Liver (tissue), 9 donors: ENCODE results near the gene FAM53B. TPM values are rescaled to one million over a fixed set of nuclear protein-coding genes. Genes with fewer than 3 reads are reported as not detected.

ENCODE experiments used
- DNase-seq: peaks from one replicate; pipeline ENCODE4 v3.0.0-alpha.2; 2017; ENCODE audit warnings: low spot score
- H3K27ac ChIP-seq, 2 donors: one replicate each; pipeline ENCODE4 v1.7.0; 2013; ENCODE audit warnings: inconsistent platforms in 2 of 2, low read length in 2 of 2, control low read depth in 1 of 2, low read depth in 1 of 2, mild to moderate bottlenecking in 1 of 2
- H3K27me3 ChIP-seq, 4 donors: one replicate each; pipeline versions ENCODE4 v1.6.1 to v1.7.0; 2013; ENCODE audit warnings: low read length in 3 of 4, inconsistent platforms in 1 of 4, mild to moderate bottlenecking in 1 of 4, moderate library complexity in 1 of 4; ENCODE audit not compliant: control insufficient read depth in 4 of 4, insufficient read depth in 4 of 4
- H3K36me3 ChIP-seq, 4 donors: one replicate each; pipeline versions ENCODE4 v1.6.1 to v1.7.0; 2013; ENCODE audit warnings: low read length in 3 of 4, mild to moderate bottlenecking in 3 of 4, low read depth in 1 of 4, moderate library complexity in 1 of 4; ENCODE audit not compliant: control insufficient read depth in 4 of 4, insufficient read depth in 3 of 4
- H3K4me1 ChIP-seq, 4 donors: one replicate each; pipeline versions ENCODE4 v1.6.1 to v1.7.0; 2013; ENCODE audit warnings: low read length in 3 of 4, mild to moderate bottlenecking in 3 of 4, moderate library complexity in 1 of 4; ENCODE audit not compliant: control insufficient read depth in 4 of 4, insufficient read depth in 4 of 4
- H3K4me3 ChIP-seq, 3 donors: one replicate each; pipeline versions ENCODE4 v1.6.1 to v1.7.0; 2013; ENCODE audit warnings: low read length in 3 of 3, control low read depth in 1 of 3, low read depth in 1 of 3, mild to moderate bottlenecking in 1 of 3
- H3K9ac ChIP-seq, 2 donors: one replicate each; pipeline ENCODE4 v1.7.0; 2013; ENCODE audit warnings: low read length in 2 of 2, mild to moderate bottlenecking in 2 of 2, moderate library complexity in 2 of 2, control low read depth in 1 of 2, low read depth in 1 of 2
- H3K9me3 ChIP-seq, 4 donors: one replicate each; pipeline versions ENCODE4 v1.6.1 to v1.7.0; 2013; ENCODE audit warnings: low read length in 3 of 4; ENCODE audit not compliant: control insufficient read depth in 4 of 4
- EGR1 ChIP-seq, 2 donors: IDR thresholded peaks; 2 replicates each; pipeline ENCODE4 v1.6.1; 2016 to 2018; ENCODE audit warnings: antibody characterized with exemption in 2 of 2, low read depth in 2 of 2
- FOXA1 ChIP-seq: IDR thresholded peaks from 2 replicates; pipeline ENCODE4 v1.6.1; 2016; ENCODE audit warnings: antibody characterized with exemption
- FOXA2 ChIP-seq: IDR thresholded peaks from 2 replicates; pipeline ENCODE4 v1.6.1; 2016; ENCODE audit warnings: antibody characterized with exemption
- GABPA ChIP-seq, 2 donors: IDR thresholded peaks in 1 of 2; conservative IDR thresholded peaks in 1 of 2; 2 replicates each; pipeline ENCODE4 v1.6.1; 2016; ENCODE audit warnings: antibody characterized with exemption in 2 of 2, mild to moderate bottlenecking in 1 of 2, moderate library complexity in 1 of 2
- HNF4A ChIP-seq, 2 donors: conservative IDR thresholded peaks; 2 replicates each; pipeline ENCODE4 v1.6.1; 2016; ENCODE audit warnings: antibody characterized with exemption in 2 of 2, mild to moderate bottlenecking in 2 of 2
- HNF4G ChIP-seq: IDR thresholded peaks from 2 replicates; pipeline ENCODE4 v1.6.1; 2016; ENCODE audit warnings: antibody characterized with exemption
- JUND ChIP-seq, 2 donors: IDR thresholded peaks; 2 replicates each; pipeline ENCODE4 v1.6.1; 2016; ENCODE audit warnings: antibody characterized with exemption in 2 of 2
- NR2F2 ChIP-seq: IDR thresholded peaks from 2 replicates; pipeline ENCODE4 v1.6.1; 2016; ENCODE audit warnings: antibody characterized with exemption
- RAD21 ChIP-seq, 2 donors: IDR thresholded peaks; 2 replicates each; pipeline ENCODE4 v1.6.1; 2016; ENCODE audit warnings: antibody characterized with exemption in 2 of 2, mild to moderate bottlenecking in 2 of 2
- RXRA ChIP-seq, 2 donors: IDR thresholded peaks; 2 replicates each; pipeline ENCODE4 v1.6.1; 2017 to 2018; ENCODE audit warnings: antibody characterized with exemption in 2 of 2, mild to moderate bottlenecking in 1 of 2
- SP1 ChIP-seq: IDR thresholded peaks from 2 replicates; pipeline ENCODE4 v1.6.1; 2018; ENCODE audit warnings: antibody characterized with exemption, mild to moderate bottlenecking
- TAF1 ChIP-seq: conservative IDR thresholded peaks from 2 replicates; pipeline ENCODE4 v1.6.1; 2016; ENCODE audit warnings: antibody characterized with exemption, mild to moderate bottlenecking
- YY1 ChIP-seq: IDR thresholded peaks from 2 replicates; pipeline ENCODE4 v1.6.1; 2016; ENCODE audit warnings: antibody characterized with exemption, mild to moderate bottlenecking
- WGBS: extraction: QIAGEN DNeasy Blood & Tissue Kit; methylation state at CpG from one replicate; pipeline ENCODE4 v1.1.7; 2013; 5-methylcytosine and 5-hydroxymethylcytosine counted together
- polyA plus RNA-seq, 2 donors: library from polyadenylated mRNA; stranded (reverse) in 1 of 2; unstranded in 1 of 2; fragments of 200-250 nt in 1 of 2; fragments of >200 nt in 1 of 2; fragmentation: Nextera tagmentation in 1 of 2; extraction: Ambion mirVana in 1 of 2; gene quantifications; one replicate each; pipeline versions ENCODE4 v1.2.1 to v1.2.3, GENCODE V29; 2013 to 2015
- total RNA-seq, 2 donors: library from RNA; depleted of rRNA; stranded (reverse); fragments of >200 nt; gene quantifications; one replicate each; pipeline ENCODE4 v1.2.3, GENCODE V29; 2014
- TF ChIP-seq, protein P1 (sequence below): fragments of 150-350 bp; IDR thresholded peaks from 2 replicates; pipeline ENCODE4 v1.5.1; 2017; ENCODE audit warnings: improper control_type of control experiment, low read depth, low read length; ENCODE audit not compliant: missing input control
- TF ChIP-seq, protein P2 (sequence below): IDR thresholded peaks from 2 replicates; pipeline ENCODE4 v1.6.1; 2016; ENCODE audit warnings: antibody characterized with exemption
- TF ChIP-seq, protein P3 (sequence below): IDR thresholded peaks from 2 replicates; pipeline ENCODE4 v1.6.1; 2016; ENCODE audit warnings: antibody characterized with exemption, mild to moderate bottlenecking
- TF ChIP-seq, protein P4 (sequence below): IDR thresholded peaks from 2 replicates; pipeline ENCODE4 v1.6.1; 2016; ENCODE audit warnings: antibody characterized with exemption
- TF ChIP-seq, protein P5 (sequence below): IDR thresholded peaks from 2 replicates; pipeline ENCODE4 v1.6.1; 2016; ENCODE audit warnings: antibody characterized with exemption
- donor health status: healthy.
- donor health status: healthy.
- donor health status: healthy.
- donor health status: healthy.
- donor health status: healthy.

The FAM53B gene
- total and polyA plus RNA-seq, 4 donors = 1.1 to 24.0 (median 6.3) TPM

DNA sequence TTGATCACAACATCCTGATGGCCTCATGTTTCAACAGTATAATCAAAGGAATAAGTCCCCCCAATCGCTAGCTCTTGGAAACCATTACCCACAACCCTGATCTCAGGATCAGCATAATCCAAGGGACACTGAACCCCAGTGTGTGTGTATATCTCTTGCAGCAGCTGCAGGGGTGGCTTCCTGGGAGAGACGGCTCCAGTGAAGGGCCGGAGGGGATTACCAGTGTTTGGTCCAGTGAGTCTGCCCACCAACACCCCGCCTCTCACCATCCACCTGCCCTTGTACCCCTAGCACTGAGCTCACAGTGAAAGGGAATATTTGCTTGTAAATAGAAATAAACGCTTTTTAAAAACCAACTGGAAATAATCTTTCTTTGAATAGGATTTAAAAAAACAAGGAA lies 63.1 kb downstream of the FAM53B start:
- no peaks in the 10 kb centered on the region for H3K9me3 ChIP-seq
- H3K27ac ChIP-seq = peak overlapping the region in 1 of 2 donors; percentile 13
- H3K4me3 ChIP-seq = no peak overlapping the region
- TF ChIP-seq FOXA1 (no peak), JUND (IDR thresholded peaks at IDR 0.05) (no peak), NR2F2 (no peak), SP1 (no peak), EGR1 (IDR thresholded peaks at IDR 0.05; ENCODE audit: low read depth in 2 of 2) (no peak)
- H3K9ac ChIP-seq = no peak overlapping the region
- WGBS = 84% methylated on average over 5 of the region's 5 CpGs
- no peak for DNase-seq
- peaks cover 3 to 11% (median 6%) of the 10 kb centered on the region in 4 donors for H3K4me1 ChIP-seq
- peaks cover 0 to 7% (median under 1%) of the 10 kb centered on the region in 4 donors for H3K36me3 ChIP-seq
- no peaks in the 10 kb centered on the region for H3K27me3 ChIP-seq

DNA sequence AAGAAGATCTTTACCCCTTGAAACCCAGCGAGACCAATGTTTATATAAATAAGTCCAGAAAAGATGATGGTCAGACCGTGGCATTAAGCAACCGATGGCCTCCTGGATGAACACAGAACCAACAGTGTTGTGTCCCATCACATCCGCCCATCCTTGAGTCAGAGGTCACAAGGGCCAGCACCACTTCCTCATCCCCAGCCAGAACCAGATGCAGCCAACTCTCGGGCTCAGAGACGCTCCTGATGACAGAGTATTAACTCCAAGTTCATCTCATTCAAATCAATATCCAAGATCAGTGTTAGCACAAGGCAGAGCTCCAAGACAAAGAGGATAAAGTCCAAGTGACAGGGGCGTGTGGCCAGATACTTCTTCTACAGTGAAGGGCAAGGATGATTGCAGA lies 63.5 kb downstream of the FAM53B start:
- Histone ChIP-seq H3K36me3 (peaks cover 0 to 7% (median under 1%) of the 10 kb centered on the region in 4 donors), H3K27me3 (no peaks in the 10 kb centered on the region), H3K27ac (peak overlapping the region in 1 of 2 donors; percentile 13), H3K9me3 (no peaks in the 10 kb centered on the region), H3K4me1 (peaks cover 3 to 11% (median 6%) of the 10 kb centered on the region in 4 donors), H3K4me3 (no peak overlapping the region), H3K9ac (no peak overlapping the region)
- DNase-seq = no peak
- TF ChIP-seq NR2F2 (peak; percentile 79), EGR1 (IDR thresholded peaks at IDR 0.05; ENCODE audit: low read depth in 2 of 2) (no peak)
- 45% methylated on average over 7 of the region's 7 CpGs for WGBS

DNA sequence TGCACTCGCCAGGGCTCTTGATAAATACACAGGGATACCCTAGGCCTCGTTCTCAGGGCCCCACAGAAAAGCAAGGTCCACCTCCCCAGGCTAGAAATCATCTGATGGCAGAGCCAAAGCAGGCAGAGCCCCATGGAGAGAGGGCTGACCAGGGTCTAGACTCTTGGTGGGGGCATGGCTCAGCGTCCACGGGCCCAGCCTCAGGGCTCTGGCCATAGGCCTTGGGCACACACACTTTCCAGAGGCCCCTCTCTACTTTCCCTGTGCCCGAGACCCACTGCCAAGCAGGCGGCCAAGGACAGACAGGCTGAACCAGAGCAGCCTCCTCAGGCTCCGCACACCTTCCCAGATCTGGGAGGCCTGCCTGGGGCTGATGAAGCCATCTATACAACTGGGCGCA lies 64.8 kb downstream of the FAM53B start:
- Histone ChIP-seq H3K4me3 (no peak overlapping the region), H3K4me1 (peaks cover 3 to 11% (median 8%) of the 10 kb centered on the region in 4 donors), H3K9me3 (no peaks in the 10 kb centered on the region), H3K27ac (no peak overlapping the region), H3K9ac (no peak overlapping the region), H3K27me3 (no peaks in the 10 kb centered on the region), H3K36me3 (peaks cover 0 to 7% (median under 1%) of the 10 kb centered on the region in 4 donors)
- no peak for TF ChIP-seq FOXA2
- TF ChIP-seq JUND (IDR thresholded peaks at IDR 0.05) = no peak
- TF ChIP-seq FOXA1 = no peak
- no peak for TF ChIP-seq NR2F2
- TF ChIP-seq YY1 = no peak
- TF ChIP-seq, protein P1, sequence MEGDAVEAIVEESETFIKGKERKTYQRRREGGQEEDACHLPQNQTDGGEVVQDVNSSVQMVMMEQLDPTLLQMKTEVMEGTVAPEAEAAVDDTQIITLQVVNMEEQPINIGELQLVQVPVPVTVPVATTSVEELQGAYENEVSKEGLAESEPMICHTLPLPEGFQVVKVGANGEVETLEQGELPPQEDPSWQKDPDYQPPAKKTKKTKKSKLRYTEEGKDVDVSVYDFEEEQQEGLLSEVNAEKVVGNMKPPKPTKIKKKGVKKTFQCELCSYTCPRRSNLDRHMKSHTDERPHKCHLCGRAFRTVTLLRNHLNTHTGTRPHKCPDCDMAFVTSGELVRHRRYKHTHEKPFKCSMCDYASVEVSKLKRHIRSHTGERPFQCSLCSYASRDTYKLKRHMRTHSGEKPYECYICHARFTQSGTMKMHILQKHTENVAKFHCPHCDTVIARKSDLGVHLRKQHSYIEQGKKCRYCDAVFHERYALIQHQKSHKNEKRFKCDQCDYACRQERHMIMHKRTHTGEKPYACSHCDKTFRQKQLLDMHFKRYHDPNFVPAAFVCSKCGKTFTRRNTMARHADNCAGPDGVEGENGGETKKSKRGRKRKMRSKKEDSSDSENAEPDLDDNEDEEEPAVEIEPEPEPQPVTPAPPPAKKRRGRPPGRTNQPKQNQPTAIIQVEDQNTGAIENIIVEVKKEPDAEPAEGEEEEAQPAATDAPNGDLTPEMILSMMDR = no peak
- no peak for TF ChIP-seq EGR1 (IDR thresholded peaks at IDR 0.05; ENCODE audit: low read depth in 2 of 2)
- no peak for TF ChIP-seq TAF1
- TF ChIP-seq RAD21 (IDR thresholded peaks at IDR 0.05) = no peak
- TF ChIP-seq GABPA (IDR thresholded peaks at IDR 0.05 in 1 of 2, conservative IDR thresholded peaks at IDR 0.05 in 1 of 2) = no peak
- no peak for TF ChIP-seq HNF4A (conservative IDR thresholded peaks at IDR 0.05)
- TF ChIP-seq, protein P2, sequence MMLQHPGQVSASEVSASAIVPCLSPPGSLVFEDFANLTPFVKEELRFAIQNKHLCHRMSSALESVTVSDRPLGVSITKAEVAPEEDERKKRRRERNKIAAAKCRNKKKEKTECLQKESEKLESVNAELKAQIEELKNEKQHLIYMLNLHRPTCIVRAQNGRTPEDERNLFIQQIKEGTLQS = no peak
- no peak for TF ChIP-seq RXRA (IDR thresholded peaks at IDR 0.05)
- TF ChIP-seq, protein P3, sequence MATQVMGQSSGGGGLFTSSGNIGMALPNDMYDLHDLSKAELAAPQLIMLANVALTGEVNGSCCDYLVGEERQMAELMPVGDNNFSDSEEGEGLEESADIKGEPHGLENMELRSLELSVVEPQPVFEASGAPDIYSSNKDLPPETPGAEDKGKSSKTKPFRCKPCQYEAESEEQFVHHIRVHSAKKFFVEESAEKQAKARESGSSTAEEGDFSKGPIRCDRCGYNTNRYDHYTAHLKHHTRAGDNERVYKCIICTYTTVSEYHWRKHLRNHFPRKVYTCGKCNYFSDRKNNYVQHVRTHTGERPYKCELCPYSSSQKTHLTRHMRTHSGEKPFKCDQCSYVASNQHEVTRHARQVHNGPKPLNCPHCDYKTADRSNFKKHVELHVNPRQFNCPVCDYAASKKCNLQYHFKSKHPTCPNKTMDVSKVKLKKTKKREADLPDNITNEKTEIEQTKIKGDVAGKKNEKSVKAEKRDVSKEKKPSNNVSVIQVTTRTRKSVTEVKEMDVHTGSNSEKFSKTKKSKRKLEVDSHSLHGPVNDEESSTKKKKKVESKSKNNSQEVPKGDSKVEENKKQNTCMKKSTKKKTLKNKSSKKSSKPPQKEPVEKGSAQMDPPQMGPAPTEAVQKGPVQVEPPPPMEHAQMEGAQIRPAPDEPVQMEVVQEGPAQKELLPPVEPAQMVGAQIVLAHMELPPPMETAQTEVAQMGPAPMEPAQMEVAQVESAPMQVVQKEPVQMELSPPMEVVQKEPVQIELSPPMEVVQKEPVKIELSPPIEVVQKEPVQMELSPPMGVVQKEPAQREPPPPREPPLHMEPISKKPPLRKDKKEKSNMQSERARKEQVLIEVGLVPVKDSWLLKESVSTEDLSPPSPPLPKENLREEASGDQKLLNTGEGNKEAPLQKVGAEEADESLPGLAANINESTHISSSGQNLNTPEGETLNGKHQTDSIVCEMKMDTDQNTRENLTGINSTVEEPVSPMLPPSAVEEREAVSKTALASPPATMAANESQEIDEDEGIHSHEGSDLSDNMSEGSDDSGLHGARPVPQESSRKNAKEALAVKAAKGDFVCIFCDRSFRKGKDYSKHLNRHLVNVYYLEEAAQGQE = no peak
- no peak for TF ChIP-seq HNF4G
- TF ChIP-seq, protein P4, sequence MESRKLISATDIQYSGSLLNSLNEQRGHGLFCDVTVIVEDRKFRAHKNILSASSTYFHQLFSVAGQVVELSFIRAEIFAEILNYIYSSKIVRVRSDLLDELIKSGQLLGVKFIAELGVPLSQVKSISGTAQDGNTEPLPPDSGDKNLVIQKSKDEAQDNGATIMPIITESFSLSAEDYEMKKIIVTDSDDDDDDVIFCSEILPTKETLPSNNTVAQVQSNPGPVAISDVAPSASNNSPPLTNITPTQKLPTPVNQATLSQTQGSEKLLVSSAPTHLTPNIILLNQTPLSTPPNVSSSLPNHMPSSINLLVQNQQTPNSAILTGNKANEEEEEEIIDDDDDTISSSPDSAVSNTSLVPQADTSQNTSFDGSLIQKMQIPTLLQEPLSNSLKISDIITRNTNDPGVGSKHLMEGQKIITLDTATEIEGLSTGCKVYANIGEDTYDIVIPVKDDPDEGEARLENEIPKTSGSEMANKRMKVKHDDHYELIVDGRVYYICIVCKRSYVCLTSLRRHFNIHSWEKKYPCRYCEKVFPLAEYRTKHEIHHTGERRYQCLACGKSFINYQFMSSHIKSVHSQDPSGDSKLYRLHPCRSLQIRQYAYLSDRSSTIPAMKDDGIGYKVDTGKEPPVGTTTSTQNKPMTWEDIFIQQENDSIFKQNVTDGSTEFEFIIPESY = no peak
- TF ChIP-seq SP1 = no peak
- TF ChIP-seq, protein P5, sequence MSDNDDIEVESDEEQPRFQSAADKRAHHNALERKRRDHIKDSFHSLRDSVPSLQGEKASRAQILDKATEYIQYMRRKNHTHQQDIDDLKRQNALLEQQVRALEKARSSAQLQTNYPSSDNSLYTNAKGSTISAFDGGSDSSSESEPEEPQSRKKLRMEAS = no peak
- DNase-seq = no peak
- WGBS = 86% methylated on average over 8 of the region's 8 CpGs
